ENCODE measurements around the gene BAG3.
"Not testable (repeated sequence)": the region's sequence is repeated elsewhere in the genome, so short reads cannot be mapped to it uniquely, and the experiment has no call there.

BAG3 gene

DNA sequence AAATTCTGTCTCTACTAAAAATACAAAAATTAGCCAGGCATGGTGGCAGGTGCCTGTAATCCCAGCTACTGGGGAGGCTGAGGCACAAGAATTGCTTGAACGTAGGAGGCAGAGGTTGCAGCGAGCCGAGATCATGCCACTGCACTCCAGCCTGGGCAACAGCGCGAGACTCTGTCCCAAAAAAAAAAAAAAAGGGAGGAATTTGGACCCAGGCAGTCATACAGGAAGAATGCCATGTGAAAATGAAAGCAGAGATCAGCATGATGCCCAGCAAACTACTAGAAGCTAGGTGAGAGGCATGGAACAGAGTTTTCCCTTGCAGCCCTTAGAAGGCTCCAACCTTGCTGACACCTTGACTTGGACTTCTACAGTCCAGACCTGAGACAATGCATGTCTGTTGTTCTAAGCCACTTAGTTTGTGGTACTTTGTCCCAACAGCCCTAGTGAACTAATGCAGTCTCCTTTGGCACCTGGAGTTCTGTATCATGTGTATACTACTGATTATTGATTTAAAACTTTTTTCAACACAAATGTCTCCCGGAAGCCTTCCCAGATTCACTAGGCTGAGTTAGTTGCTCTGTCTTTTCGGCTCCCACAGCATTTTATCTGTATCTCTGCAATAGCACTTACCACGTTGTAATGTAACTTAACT lies 10.2 kb upstream of the BAG3 start:
- no peak for DNase-seq

DNA sequence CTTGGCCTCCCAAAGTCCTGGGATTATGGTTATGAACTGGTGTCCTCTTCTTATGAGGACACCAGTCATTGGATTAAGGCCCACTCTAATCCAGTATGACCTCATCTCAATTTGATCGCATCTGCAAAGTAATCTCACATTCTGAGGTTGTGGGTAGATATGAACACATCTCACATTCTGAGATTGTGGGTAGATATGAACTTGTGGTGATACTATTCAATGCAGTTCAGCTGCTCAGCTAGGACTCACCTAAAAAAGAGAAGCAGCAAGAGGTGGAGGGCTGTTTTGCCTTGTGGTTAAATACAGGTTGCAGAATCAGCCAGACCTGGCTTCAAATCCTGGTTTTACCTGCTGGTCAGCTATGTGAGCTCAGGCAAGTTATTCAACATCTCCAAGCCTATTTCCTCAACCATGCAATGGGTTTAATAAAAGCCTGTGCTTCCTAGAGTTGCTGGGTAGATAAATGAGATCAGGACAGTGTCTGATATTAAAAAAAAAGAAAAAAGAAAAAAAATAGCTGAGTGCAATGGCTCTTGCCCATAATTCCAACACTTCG lies 8.5 kb upstream of the BAG3 start:
- DNase-seq = no peak

DNA sequence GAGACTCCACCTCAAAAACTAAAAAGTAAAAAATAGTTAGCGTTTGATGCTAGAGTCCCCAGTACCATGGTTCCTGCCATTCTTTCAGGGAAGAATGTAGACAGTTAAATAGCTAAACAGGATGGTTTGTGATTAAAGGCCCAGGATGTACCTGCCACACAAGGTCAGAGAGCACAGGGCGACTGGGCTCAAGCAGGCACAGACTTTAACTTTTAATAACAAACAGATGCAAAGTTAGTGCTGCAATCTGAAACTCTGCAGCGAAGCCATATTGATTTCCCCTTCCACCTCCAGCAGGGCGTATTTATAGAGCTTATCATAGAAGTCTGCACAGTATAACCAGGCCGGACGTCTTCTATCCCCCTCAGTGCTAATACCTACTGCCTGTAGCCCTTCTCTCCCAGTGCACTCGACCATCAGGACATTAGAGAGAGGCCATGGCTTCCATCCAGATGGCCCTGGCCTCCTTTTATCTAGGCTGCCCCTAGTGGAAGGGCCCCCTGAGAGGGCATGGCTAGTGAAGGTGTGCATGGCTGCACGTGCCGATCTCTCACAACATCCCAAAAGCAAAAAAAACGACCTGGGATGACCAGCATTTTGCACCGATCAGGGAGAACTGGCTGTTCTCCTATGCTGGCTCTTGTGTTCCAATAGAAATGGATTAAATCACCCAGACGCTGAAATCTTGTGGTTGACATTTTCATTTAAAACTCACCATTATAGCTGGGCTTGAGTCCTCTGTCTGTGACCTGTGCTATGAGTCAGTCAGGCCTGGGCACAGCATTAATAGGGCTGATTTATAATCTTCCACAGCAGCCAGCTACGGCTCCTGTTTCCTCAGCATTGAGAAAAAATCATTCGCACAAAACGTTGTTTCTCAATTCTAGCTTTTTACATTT lies 7.6 kb upstream of the BAG3 start:
- DNase-seq = no peak

DNA sequence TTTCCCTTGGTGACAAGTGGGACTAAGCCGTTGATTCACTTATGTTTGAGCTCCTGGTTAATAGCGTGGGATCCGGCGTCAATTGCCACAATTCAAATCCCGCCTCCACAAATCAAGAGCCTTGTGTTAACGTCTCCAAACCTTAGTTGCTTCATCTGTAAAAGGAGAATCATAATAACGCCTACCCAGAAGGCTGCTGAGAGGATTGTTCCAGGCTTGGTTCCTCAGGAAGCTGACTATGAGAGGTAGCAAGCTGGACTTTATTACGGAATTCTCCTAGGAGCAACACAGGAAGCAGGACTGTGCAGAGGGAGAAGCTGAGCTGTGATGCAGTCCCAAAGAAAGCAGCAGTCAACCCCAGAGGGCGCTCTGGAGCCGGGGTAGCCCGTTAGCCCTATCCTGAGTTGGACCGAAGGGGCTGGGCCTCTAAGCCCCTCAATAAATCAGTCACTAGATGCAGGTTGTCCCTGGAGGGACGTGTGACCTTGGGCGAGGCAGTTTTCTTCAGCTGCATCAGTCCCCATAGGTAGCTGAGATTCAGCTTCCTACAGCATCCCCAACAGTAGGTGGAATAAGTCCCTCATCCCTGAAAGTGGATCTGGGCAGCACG lies 6.9 kb upstream of the BAG3 start:
- no peak for DNase-seq

DNA sequence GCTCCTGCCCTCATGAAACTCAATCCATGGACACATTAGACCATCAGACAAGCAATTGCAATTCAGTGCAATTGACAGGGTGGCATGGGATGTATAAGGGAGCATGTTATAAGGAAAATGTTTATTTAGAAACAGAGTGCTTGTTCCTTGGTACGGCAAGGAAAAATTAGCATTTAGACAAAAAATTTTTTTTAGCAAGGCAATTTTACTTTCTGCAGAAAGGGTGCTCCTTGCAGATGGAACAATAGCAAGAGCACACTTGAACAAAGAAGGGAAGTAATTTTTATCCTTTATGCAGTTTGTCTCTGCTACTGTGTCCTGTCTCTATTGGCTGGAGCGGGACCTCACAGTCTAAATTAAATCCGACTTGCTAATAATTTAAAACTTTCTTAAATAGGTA lies 6.2 kb upstream of the BAG3 start:
- DNase-seq = no peak

DNA sequence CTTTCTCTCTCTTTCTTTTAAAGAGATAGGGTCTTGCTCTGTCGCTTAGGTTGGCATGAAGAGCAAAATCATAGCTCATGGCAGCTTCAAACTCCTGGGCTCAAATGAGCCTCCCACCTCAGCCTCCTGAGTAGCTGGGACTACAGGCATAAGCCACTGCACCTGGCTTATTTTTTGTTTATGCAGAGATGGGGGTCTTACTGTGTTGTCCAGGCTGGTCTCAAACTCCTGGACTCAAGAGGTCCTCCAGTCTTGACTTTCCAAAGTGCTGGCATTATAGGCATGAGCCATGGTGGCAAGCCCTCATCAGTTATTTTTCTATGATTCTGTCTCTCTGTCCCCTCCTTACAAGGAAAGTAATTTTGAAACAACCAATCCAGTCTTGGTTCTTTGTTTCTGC lies 1.1 kb upstream of the BAG3 start:
- no peak for DNase-seq

DNA sequence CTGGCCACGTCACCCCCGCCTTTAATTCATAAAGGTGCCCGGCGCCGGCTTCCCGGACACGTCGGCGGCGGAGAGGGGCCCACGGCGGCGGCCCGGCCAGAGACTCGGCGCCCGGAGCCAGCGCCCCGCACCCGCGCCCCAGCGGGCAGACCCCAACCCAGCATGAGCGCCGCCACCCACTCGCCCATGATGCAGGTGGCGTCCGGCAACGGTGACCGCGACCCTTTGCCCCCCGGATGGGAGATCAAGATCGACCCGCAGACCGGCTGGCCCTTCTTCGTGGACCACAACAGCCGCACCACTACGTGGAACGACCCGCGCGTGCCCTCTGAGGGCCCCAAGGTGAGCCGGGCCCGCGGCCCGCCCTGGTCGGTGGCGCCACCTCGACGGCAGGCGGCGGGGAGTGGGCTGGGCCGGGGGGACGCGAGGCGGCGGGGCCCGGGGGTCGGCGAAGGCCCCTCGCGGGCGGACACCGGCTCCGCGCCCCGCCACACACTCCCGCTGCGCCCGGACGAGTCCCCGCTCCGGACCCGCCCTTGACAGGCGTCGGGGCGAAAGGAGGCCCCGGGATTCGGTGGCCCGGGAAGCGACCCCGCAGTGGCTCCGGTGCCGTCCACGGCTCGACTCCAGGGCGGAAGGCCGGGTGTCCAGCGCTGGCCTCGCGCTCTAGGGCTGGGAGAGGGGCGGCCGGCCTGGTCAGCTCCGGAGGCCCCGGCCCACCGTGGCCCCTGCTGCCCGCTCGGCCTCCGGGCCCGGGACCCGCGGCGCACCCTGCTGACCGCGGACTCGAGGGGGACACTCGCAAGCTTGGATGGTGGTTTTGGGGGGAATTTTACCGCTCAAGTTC lies 557 bp downstream of the BAG3 start:
- DNase-seq = no peak

DNA sequence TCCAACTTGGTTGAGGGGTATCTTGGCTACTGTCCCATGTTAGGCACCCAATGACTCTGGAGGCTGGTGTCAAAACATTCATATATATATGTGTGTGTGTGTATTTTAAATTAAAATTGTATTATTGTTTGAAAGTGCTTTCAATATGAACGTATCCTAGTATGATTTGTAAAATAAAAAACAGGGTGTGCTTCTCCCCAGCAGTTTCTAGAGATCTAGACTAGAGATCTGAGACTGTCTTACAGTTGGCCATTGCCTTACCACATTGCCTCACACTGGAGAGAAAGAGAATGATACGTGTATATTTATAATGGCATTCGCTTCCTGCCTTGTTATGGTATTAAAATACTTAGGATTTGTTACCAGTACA lies 1.2 kb downstream of the BAG3 start:
- no peak for DNase-seq

DNA sequence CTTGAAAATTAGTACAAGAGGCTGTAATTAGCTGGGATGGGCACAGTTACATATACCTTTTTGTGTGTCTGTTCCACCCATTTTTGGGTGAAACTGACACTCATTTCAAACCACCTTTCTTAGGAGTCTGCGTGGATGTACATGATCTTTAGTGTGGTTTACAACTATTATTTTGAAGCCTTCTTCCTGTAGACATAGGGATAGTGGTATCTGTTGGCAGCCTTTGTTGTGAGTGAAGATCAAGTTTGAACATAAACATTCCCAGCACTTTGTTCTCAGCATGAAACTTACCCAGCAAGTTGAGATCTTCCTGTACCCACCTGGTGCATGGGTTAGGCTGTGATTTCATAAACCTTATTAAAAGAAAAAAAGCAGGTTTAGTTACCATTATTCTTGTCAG lies 2.0 kb downstream of the BAG3 start:
- no peak for DNase-seq

DNA sequence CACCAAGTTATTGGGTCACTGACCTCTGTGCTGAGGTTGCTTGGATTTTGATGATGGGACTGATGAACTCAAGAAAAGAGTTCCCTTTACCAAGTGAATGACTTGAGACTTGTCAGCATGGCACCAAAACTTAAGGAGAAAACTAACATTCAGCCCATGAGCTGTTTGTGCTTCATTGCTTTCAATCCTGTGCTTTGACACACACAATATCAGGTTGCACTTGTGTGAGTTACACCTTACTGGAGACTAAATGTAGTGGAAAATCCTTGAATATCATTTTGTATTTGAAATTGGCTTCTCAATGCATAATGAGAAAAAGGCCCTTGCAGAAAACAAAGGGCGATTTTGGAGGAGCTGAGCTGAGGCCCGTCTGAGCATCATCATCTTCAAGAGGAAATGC lies 2.7 kb downstream of the BAG3 start:
- no peak for DNase-seq

DNA sequence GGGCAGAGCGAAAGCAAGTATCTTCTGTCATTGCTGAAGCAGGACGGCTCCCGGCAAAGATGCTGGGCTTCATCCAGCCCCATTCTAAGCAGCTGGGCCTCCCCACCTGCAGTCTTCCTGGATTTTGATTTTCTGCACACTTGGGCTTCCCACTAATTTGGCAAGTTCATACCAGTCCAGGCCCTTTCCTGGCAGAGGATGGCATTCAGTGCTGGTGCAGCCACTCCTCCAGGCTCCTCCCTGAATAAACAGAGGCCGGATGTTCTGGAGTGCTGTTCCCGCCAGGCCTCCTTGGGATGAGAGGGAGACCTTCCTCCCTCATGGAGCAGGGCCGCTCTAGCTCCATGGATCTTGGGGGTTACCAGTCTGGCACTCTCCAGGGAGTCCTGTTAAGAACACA lies 3.4 kb downstream of the BAG3 start:
- DNase-seq = no peak

DNA sequence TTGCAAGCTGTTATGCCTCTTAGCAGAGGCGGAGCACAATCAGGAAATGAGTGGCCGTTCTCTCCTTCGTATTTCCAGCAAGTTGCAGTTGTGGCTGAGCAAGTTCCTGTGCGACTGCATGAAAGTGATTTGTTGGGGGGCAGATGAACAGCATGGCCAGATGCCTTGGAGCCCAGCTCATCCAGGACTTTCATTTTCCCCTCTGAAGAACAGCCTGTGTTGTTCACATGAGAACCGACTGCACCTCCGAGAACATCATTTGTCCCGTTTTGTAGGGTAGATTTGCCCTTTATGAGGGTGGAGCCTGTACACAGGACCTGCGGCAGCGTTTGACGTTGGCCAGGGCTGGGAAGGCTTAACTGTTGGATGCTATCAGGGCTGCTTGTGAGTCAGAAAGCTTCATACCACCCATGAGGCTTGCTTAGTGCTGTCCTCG lies 4.4 kb downstream of the BAG3 start:
- no peak for DNase-seq

DNA sequence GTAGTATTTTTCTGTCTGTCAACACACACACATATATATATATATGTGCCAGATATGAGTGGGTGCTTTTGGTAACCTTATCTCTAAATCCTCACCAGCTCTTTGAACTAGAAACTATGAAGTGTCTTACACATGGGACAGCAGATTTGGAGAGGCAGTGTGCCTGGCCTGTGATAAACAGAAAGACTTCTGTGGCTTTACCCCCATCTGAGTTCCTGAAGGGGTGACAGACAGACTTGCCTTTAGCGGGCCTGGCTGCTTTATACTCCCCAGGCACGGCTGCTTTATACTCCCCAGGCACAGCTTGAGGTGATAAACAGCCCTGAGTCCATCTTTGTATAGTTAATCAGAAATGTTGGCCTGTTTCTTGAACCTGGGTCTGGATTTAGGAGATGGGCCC lies 5.6 kb downstream of the BAG3 start:
- DNase-seq = no peak

DNA sequence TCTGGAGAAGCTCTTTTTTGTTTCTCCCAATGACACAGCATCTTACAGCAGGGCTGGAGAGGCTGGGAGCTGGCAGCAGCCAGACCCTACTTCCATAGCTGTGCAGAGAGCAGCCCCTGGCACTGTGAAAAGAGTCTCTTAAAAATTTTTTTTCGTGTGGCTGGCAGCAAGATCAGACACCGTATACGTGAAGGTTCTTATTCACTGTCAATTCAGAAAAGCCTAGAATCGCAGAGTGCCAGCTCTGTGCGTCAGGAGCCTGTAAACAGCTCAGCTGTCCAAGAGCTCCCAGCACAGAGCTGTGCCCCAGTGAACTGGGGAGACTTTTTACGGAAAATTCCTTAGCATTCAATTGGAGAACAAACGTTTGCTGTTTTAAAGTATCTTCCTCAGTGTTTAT lies 6.5 kb downstream of the BAG3 start:
- no peak for DNase-seq

DNA sequence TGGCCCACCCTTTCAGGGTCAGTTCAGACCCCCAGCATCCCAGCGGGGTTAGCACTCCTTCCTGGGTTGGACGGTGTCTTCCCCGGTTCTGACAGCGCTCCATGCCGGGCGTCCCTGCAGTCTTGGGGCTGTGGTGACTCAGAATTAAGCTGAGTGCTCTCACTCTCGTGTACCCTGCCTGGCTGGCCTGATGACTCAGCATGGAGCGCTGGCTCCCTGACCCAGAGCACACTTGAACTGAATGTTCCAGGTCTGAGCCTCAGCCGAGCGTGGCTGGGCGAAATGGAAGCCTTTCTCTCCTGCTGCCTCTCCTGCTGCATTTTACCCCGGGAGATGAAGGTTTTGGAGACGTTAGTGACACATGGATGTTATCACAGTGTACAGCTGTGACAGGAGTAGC lies 7.1 kb downstream of the BAG3 start:
- DNase-seq = no peak

DNA sequence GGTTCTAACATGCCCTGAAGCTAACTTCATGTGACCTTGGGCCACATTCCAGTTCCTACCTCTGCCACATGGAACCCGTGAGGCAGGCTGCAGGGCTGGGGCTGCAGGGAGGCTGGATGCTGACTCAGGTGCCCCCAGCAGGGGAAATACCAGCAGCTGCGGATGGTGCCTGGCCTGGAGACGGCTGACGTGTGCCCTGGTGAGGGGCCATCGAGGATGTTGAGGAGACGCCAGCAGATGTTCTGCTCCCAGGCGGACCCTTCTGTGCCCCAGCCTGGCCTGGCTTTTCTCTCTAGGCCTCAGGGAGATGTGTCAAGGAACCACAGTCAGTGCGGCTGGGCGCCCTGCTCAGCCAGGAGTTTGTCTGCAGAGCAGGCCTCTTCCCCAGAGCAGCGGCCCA lies 8.8 kb downstream of the BAG3 start:
- no peak for DNase-seq

DNA sequence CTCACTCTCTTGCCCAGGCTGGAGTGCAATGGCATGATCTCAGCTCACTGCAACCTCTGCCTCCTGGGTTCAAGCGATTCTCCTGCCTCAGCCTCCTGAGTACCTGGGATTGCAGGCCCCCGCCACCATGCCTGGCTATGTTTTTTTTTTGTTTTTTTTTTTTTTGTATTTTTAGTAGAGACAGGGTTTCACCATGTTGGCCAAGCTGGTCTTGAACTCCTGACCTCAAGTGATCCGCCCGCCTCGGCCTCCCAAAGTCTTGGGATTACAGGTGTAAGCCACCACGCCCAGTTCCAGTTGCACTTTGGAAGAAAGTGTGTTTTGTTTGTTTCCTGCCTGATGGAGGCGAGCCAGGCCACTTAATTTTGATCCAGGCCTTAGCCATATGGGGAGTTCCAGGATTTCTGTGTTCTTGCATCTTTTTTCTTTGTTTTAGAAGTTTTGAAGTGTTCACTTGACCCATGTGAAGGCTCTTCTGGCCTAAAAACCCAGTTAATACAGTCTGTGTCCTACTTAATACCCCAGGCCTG lies 11.0 kb downstream of the BAG3 start:
- not testable (repeated sequence) for DNase-seq

DNA sequence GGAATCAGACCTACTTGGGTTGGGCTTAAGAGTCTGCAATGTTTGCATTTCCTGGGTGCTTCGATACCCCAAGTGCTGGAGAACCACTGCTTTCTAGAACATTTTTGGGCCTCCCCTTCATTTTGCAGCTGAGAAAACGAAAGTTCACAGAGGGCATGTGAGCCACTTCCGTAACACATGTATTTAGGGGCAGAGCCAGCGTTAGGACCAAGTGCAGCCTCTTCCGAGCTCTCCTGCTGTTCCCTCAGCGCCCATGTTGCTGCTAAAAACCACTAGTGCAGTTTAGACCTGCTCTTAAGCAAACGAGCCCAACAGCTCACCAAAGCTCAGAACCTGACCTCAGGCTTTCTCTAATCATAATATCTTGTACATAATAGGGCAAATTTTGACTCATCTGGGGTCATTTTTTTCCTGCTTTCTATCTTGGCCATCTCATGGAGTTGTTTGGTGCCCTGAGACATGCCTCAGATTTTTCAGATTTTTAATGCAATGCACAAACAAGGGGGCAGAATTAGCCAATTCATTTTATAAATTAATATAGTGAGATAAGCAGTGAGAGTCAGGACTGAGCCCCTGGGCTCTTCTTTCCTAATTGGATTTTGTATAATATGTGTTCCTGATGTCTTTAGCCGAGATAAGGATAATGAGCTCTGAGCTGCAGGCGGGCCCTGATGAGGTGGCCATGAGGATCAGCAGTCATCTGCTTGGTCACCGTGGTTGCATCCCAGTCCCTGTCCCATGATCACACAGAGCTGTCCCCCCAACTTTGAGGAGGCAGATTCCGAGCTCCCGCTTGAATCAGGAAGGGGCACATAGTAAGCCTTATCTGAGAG lies 12.9 kb downstream of the BAG3 start:
- DNase-seq = no peak

DNA sequence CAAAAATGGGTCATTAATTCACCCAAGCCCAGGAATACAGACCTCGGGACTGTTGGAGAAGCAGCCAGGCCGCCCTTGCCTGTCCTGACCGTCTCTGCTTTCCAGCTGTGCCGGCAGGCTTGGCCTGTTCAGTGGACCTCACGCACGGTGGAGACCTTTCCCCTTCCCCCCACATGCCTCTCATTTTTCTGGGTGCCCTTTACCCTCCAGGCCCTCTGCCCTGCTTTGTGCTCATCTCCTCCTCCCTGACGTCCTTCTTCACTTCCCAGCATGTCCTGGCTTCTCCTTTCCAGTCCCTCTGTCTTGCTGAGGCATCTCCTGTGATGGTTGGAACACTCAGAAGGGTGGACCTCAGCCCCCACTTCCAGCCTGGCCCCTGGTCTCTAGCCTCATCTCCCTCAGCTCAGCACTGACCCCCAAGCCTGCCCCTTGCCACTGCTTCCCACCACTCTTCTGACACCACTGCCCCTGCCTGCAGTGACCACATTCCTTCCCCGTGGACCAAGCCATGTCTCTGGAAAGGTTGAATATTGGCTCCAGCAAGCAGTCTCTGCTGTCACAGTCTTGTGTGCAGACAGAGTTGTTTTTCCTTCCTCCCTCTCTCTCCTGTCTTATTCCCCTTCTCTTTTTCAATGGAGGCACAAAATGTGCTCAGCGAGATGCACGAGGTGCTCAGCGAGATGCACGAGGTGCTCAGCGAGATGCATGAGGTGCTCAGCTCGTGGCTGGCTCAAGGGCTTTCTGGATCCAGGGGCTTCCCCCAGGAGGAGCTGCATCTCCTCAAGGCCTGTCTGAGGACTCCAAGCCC lies 14.9 kb downstream of the BAG3 start:
- no peak for DNase-seq

DNA sequence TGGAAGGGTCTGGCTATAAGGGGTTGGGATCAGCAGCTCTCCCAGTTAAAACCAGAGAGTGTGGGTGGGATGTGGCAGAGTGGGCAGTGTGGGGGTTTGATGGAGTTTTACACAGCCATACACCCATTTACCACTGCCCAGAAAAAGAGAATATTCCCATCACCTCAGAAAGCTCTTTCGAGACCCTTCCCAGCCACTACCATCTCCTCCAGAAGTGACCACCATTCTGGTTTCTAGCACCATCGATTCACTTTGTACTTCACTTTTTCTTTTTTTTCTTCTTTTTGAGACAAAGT lies 15.5 kb downstream of the BAG3 start:
- DNase-seq = no peak
